ENCODE data around the gene ATP11B.

Gene ATP11B

DNA sequence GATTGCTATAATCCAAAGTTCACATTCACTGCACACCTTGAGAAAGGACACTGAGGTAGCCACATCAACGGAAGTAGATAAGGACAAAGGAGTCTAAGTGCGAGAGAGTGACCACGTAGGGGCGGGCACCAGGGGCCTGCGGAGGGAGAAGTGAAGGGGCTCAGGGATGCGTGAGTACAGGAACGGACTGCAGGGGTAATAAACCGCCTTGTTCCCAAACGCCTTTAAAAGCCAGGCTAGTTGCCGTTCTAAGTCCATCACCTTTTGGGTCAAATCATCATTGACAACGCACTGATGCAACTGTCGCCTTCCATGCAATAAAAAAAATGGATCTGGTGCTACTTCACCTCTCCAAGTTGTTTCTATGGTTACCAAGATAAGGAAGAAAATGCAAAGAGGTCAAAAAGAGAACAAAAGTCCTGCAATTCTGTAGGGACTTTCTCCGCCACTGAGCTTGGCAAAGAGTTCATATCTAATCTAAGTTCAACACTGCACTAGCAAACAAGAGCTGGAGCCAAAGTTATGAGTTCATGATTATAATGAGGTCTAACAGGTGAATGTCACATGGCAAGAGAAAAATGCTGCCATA lies 32.6 kb upstream of the ATP11B start:
- no peak overlapping the region for H3K4ac ChIP-seq (ENCODE audit: low read depth in 1 of 2, low read length in 2 of 2)
- H3K4me2 ChIP-seq (ENCODE audit: low read length, poor library complexity, severe bottlenecking): no peak overlapping the region
- H3K79me1 ChIP-seq (replicated peaks; ENCODE audit: low read length, poor library complexity, severe bottlenecking): no peaks in the 10 kb centered on the region
- no peak for DNase-seq
- no peak overlapping the region for H3K23ac ChIP-seq (ENCODE audit: low read length in 2 of 2)
- no peak overlapping the region for H2BK12ac ChIP-seq (ENCODE audit: low read length in 2 of 2)
- H2BK120ac ChIP-seq (ENCODE audit: low read depth, low read length): no peak overlapping the region
- no peak overlapping the region for H2BK5ac ChIP-seq (ENCODE audit: low read depth, low read length, poor library complexity, severe bottlenecking)
- no peak overlapping the region for H3K18ac ChIP-seq (ENCODE audit: low read depth in 1 of 2, low read length in 2 of 2)
- H3K36me3 ChIP-seq (ENCODE audit: control insufficient read depth in 1 of 2, insufficient read depth in 2 of 2, low read depth in 1 of 2, low read length in 2 of 2): no peaks in the 10 kb centered on the region
- H4K8ac ChIP-seq (ENCODE audit: low read length): no peak overlapping the region
- H4K91ac ChIP-seq (ENCODE audit: low read length): no peak overlapping the region
- no peak overlapping the region for H2AFZ ChIP-seq (ENCODE audit: low read depth, low read length)
- no peak overlapping the region for H3K27ac ChIP-seq (ENCODE audit: low read length, poor library complexity, severe bottlenecking)
- no peak overlapping the region for H2BK15ac ChIP-seq (ENCODE audit: low read depth, poor library complexity, severe bottlenecking)
- H3K4me1 ChIP-seq (ENCODE audit: control insufficient read depth, insufficient read depth, low read depth, low read length): no peaks in the 10 kb centered on the region
- H3K9me3 ChIP-seq (ENCODE audit: control insufficient read depth, low read length): no peaks in the 10 kb centered on the region
- no peak overlapping the region for H3K4me3 ChIP-seq (ENCODE audit: insufficient read depth in 1 of 2, low read depth in 1 of 2, low read length in 2 of 2)
- H3K9ac ChIP-seq (ENCODE audit: low read length): no peak overlapping the region
- H3K27me3 ChIP-seq (ENCODE audit: control insufficient read depth in 1 of 2, insufficient read depth in 1 of 2, low read length in 2 of 2): peaks cover 0 to 6% of the 10 kb centered on the region in 2 experiments
- WGBS: 93% methylated on average over 13 of the region's 13 CpGs
- no peak overlapping the region for H2AK5ac ChIP-seq (ENCODE audit: low read length, severe bottlenecking)
- no peak overlapping the region for H3K14ac ChIP-seq (ENCODE audit: low read length in 2 of 2)

DNA sequence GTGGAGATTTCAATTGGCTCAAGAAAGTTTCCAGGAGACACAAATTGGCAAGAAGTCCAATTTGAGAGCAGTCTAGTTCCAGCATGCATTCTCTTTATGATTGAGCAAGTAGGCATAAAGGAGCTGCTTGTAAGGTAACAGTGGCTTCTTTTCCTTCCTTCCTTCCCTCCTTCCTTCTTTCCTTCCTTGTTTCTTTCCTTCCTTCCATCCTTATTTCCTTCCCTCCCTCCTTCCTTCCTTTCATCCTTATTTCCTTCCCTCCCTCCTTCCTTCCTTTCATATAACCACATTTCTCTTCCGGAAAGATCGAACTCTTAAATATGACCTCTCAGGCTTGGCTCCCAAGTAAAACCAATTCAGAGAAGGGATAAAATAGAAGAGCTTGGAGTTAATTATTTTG lies 29.4 kb upstream of the ATP11B start:
- Histone ChIP-seq H3K9ac (ENCODE audit: low read length) (no peak overlapping the region), H2BK5ac (ENCODE audit: low read depth, low read length, poor library complexity, severe bottlenecking) (no peak overlapping the region), H3K4me1 (ENCODE audit: control insufficient read depth, insufficient read depth, low read depth, low read length) (no peaks in the 10 kb centered on the region), H3K4me3 (ENCODE audit: insufficient read depth in 1 of 2, low read depth in 1 of 2, low read length in 2 of 2) (no peak overlapping the region), H2AFZ (ENCODE audit: low read depth, low read length) (no peak overlapping the region), H3K27me3 (ENCODE audit: control insufficient read depth in 1 of 2, insufficient read depth in 1 of 2, low read length in 2 of 2) (no peaks in the 10 kb centered on the region), H3K79me1 (replicated peaks; ENCODE audit: low read length, poor library complexity, severe bottlenecking) (no peaks in the 10 kb centered on the region), H2BK12ac (ENCODE audit: low read length in 2 of 2) (no peak overlapping the region), H3K4ac (ENCODE audit: low read depth in 1 of 2, low read length in 2 of 2) (no peak overlapping the region), H4K8ac (ENCODE audit: low read length) (no peak overlapping the region), H4K91ac (ENCODE audit: low read length) (no peak overlapping the region), H3K36me3 (ENCODE audit: control insufficient read depth in 1 of 2, insufficient read depth in 2 of 2, low read depth in 1 of 2, low read length in 2 of 2) (no peaks in the 10 kb centered on the region), H2BK120ac (ENCODE audit: low read depth, low read length) (no peak overlapping the region), H3K23ac (ENCODE audit: low read length in 2 of 2) (no peak overlapping the region), H2BK15ac (ENCODE audit: low read depth, poor library complexity, severe bottlenecking) (no peak overlapping the region), H3K14ac (ENCODE audit: low read length in 2 of 2) (no peak overlapping the region), H3K4me2 (ENCODE audit: low read length, poor library complexity, severe bottlenecking) (no peak overlapping the region), H3K27ac (ENCODE audit: low read length, poor library complexity, severe bottlenecking) (no peak overlapping the region), H3K9me3 (ENCODE audit: control insufficient read depth, low read length) (no peaks in the 10 kb centered on the region), H2AK5ac (ENCODE audit: low read length, severe bottlenecking) (no peak overlapping the region), H3K18ac (ENCODE audit: low read depth in 1 of 2, low read length in 2 of 2) (no peak overlapping the region)
- DNase-seq: no peak
- WGBS: 100% methylated on average over 2 of the region's 2 CpGs

DNA sequence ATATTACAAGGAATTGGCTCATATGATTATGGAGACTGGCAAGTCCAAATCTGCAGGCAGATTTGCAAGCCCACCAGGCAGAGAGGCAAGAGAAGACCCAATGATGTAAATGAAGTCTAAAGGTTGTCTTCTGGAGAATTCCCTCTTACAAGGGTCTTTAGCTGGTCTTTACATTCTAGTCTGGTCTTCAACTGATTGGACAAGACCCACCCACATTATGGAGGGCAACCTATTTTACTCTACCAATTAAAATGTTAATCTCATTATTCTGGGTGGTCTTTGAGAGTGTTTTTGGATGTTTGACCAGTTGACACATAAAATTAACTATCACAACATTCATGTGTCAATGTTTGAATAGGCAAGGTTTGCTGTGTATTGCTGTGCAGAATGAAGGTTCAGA lies 28.0 kb upstream of the ATP11B start:
- no peak for DNase-seq
- Histone ChIP-seq H3K27ac (ENCODE audit: low read length, poor library complexity, severe bottlenecking) (no peak overlapping the region), H2AK5ac (ENCODE audit: low read length, severe bottlenecking) (no peak overlapping the region), H3K27me3 (ENCODE audit: control insufficient read depth in 1 of 2, insufficient read depth in 1 of 2, low read length in 2 of 2) (no peaks in the 10 kb centered on the region), H3K4me3 (ENCODE audit: insufficient read depth in 1 of 2, low read depth in 1 of 2, low read length in 2 of 2) (no peak overlapping the region), H3K9me3 (ENCODE audit: control insufficient read depth, low read length) (no peaks in the 10 kb centered on the region), H3K9ac (ENCODE audit: low read length) (no peak overlapping the region), H3K14ac (ENCODE audit: low read length in 2 of 2) (no peak overlapping the region), H2BK12ac (ENCODE audit: low read length in 2 of 2) (no peak overlapping the region), H3K4ac (ENCODE audit: low read depth in 1 of 2, low read length in 2 of 2) (no peak overlapping the region), H3K23ac (ENCODE audit: low read length in 2 of 2) (no peak overlapping the region), H3K4me1 (ENCODE audit: control insufficient read depth, insufficient read depth, low read depth, low read length) (no peaks in the 10 kb centered on the region), H3K36me3 (ENCODE audit: control insufficient read depth in 1 of 2, insufficient read depth in 2 of 2, low read depth in 1 of 2, low read length in 2 of 2) (no peaks in the 10 kb centered on the region), H3K79me1 (replicated peaks; ENCODE audit: low read length, poor library complexity, severe bottlenecking) (no peaks in the 10 kb centered on the region), H3K4me2 (ENCODE audit: low read length, poor library complexity, severe bottlenecking) (no peak overlapping the region), H2BK5ac (ENCODE audit: low read depth, low read length, poor library complexity, severe bottlenecking) (no peak overlapping the region), H2AFZ (ENCODE audit: low read depth, low read length) (no peak overlapping the region), H2BK120ac (ENCODE audit: low read depth, low read length) (no peak overlapping the region), H3K18ac (ENCODE audit: low read depth in 1 of 2, low read length in 2 of 2) (no peak overlapping the region), H4K91ac (ENCODE audit: low read length) (no peak overlapping the region), H4K8ac (ENCODE audit: low read length) (no peak overlapping the region), H2BK15ac (ENCODE audit: low read depth, poor library complexity, severe bottlenecking) (no peak overlapping the region)

DNA sequence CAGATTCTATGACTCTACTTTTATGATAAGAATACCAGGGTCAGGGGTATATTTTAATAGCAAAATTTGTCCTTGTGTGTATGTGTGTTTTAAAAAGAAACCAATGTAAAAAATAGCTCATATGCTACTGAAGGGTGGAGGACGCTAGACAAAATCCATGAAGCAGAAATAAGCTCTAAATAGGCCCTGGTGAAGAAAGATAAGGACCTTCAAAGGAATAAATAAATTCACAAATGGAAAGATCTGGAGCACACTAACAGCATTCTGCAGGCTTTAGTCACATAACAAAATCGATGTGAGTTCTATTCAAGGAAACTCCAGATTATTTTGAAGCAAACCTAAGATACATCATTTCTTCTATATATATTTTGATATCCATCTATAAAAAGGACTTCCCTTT lies 27.2 kb upstream of the ATP11B start:
- Histone ChIP-seq H3K79me1 (replicated peaks; ENCODE audit: low read length, poor library complexity, severe bottlenecking) (no peaks in the 10 kb centered on the region), H3K27ac (ENCODE audit: low read length, poor library complexity, severe bottlenecking) (no peak overlapping the region), H3K4ac (ENCODE audit: low read depth in 1 of 2, low read length in 2 of 2) (no peak overlapping the region)

More for the DNA sequence above, 27.2 kb upstream of the ATP11B start:
- Histone ChIP-seq H3K4me1 (ENCODE audit: control insufficient read depth, insufficient read depth, low read depth, low read length) (no peaks in the 10 kb centered on the region), H3K18ac (ENCODE audit: low read depth in 1 of 2, low read length in 2 of 2) (no peak overlapping the region), H3K4me2 (ENCODE audit: low read length, poor library complexity, severe bottlenecking) (no peak overlapping the region), H2BK120ac (ENCODE audit: low read depth, low read length) (no peak overlapping the region), H3K27me3 (ENCODE audit: control insufficient read depth in 1 of 2, insufficient read depth in 1 of 2, low read length in 2 of 2) (no peaks in the 10 kb centered on the region), H3K14ac (ENCODE audit: low read length in 2 of 2) (no peak overlapping the region), H2BK12ac (ENCODE audit: low read length in 2 of 2) (no peak overlapping the region), H2AFZ (ENCODE audit: low read depth, low read length) (no peak overlapping the region), H3K9ac (ENCODE audit: low read length) (no peak overlapping the region), H3K36me3 (ENCODE audit: control insufficient read depth in 1 of 2, insufficient read depth in 2 of 2, low read depth in 1 of 2, low read length in 2 of 2) (no peaks in the 10 kb centered on the region), H4K91ac (ENCODE audit: low read length) (no peak overlapping the region), H4K8ac (ENCODE audit: low read length) (no peak overlapping the region), H3K9me3 (ENCODE audit: control insufficient read depth, low read length) (no peaks in the 10 kb centered on the region), H2BK5ac (ENCODE audit: low read depth, low read length, poor library complexity, severe bottlenecking) (no peak overlapping the region), H3K4me3 (ENCODE audit: insufficient read depth in 1 of 2, low read depth in 1 of 2, low read length in 2 of 2) (no peak overlapping the region), H2AK5ac (ENCODE audit: low read length, severe bottlenecking) (no peak overlapping the region), H2BK15ac (ENCODE audit: low read depth, poor library complexity, severe bottlenecking) (no peak overlapping the region), H3K23ac (ENCODE audit: low read length in 2 of 2) (no peak overlapping the region)
- DNase-seq: no peak
- WGBS: no CpG with 5 or more reads among the region's 2 CpGs
